ENCODE data around the gene P3H2.

- TF ChIP-seq, protein P1, sequence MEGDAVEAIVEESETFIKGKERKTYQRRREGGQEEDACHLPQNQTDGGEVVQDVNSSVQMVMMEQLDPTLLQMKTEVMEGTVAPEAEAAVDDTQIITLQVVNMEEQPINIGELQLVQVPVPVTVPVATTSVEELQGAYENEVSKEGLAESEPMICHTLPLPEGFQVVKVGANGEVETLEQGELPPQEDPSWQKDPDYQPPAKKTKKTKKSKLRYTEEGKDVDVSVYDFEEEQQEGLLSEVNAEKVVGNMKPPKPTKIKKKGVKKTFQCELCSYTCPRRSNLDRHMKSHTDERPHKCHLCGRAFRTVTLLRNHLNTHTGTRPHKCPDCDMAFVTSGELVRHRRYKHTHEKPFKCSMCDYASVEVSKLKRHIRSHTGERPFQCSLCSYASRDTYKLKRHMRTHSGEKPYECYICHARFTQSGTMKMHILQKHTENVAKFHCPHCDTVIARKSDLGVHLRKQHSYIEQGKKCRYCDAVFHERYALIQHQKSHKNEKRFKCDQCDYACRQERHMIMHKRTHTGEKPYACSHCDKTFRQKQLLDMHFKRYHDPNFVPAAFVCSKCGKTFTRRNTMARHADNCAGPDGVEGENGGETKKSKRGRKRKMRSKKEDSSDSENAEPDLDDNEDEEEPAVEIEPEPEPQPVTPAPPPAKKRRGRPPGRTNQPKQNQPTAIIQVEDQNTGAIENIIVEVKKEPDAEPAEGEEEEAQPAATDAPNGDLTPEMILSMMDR (conservative IDR thresholded peaks at IDR 0.05; ENCODE audit: low read depth, low read length), result no peak
- TF ChIP-seq SMC3 (IDR thresholded peaks at IDR 0.05; ENCODE audit: low read depth, low read length), result no peak
- no peak for TF ChIP-seq MXI1 (IDR thresholded peaks at IDR 0.05; ENCODE audit: borderline replicate concordance, low read depth, low read length)
- no peak for TF ChIP-seq POLR2A (IDR thresholded peaks at IDR 0.05; ENCODE audit: low read depth, low read length)
Measured at GRCh38 chr3:189942948-189943347, 177.7 kb downstream of the P3H2 start.

Measured in IMR-90 (cell line).